HUES48 (cell line): ENCODE data around the gene HYDIN.
"Not testable (repeated sequence)": the region's sequence is repeated elsewhere in the genome, so short reads cannot be mapped to it uniquely, and the experiment has no call there.

Experiments
- H3K27ac ChIP-seq: one replicate; pipeline ENCODE4 v1.7.0; 2013; ENCODE audit warnings: low read depth, low read length, inconsistent platforms
- H3K27me3 ChIP-seq: 2 replicates; pipeline ENCODE4 v1.6.1; 2013; ENCODE audit warnings: mild to moderate bottlenecking, low read length; ENCODE audit not compliant: control insufficient read depth, insufficient read depth
- H3K36me3 ChIP-seq: 2 replicates; pipeline ENCODE4 v1.6.1; 2013; ENCODE audit warnings: low read length; ENCODE audit not compliant: control insufficient read depth, insufficient read depth
- H3K4me1 ChIP-seq: 2 replicates; pipeline ENCODE4 v1.6.1; 2013; ENCODE audit warnings: mild to moderate bottlenecking, low read length; ENCODE audit not compliant: control insufficient read depth, insufficient read depth
- H3K4me3 ChIP-seq: 2 replicates; pipeline ENCODE4 v1.5.1; 2013; ENCODE audit warnings: mild to moderate bottlenecking, low read depth, low read length
- H3K9ac ChIP-seq: 2 replicates; pipeline ENCODE4 v1.6.1; 2013; ENCODE audit warnings: mild to moderate bottlenecking, low read depth, low read length, moderate library complexity
- H3K9me3 ChIP-seq: 2 replicates; pipeline ENCODE4 v1.6.1; 2013; ENCODE audit warnings: low read length; ENCODE audit not compliant: control insufficient read depth, insufficient read depth

HYDIN gene

DNA sequence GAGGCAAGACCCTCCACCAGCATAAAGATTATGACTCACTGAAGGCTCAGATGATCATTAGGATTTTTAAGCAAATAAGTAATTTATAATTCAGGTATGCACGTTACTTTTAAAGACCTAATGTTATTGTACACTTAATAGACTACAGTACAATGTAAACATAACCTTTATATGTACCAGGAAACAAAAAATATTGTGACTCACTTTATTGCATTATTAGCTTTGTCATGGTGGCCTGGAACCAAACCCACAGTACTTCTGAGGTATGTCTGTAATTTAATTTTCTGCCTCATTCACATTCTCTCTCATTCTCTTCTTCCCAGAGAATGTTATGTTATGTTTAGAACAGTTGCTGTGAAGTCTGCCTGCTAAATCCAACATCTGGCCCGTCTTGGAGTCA lies 407.8 kb downstream of the HYDIN start:
- H3K27me3 ChIP-seq, H3K9me3 ChIP-seq, H3K36me3 ChIP-seq, H3K9ac ChIP-seq, H3K4me3 ChIP-seq, H3K4me1 ChIP-seq, H3K27ac ChIP-seq: not testable (repeated sequence)

- H3K36me3 ChIP-seq, H3K27me3 ChIP-seq, H3K9ac ChIP-seq: not testable (repeated sequence)
Observed at GRCh38 chr16:70818088-70818487, 412.4 kb downstream of the HYDIN start.

GRCh38 chr16:70809392-70810060 lies 421.0 kb downstream of the HYDIN start:
- Histone ChIP-seq H3K27me3 (peaks cover 9% of the 10 kb centered on the region), H3K27ac (no peak overlapping the region), H3K4me3 (no peak overlapping the region), H3K4me1 (no peaks in the 10 kb centered on the region), H3K36me3 (no peaks in the 10 kb centered on the region), H3K9ac (no peak overlapping the region), H3K9me3 (no peaks in the 10 kb centered on the region)

More at GRCh38 chr16:70818088-70818487, 412.4 kb downstream of the HYDIN start:
- not testable (repeated sequence) for H3K27ac ChIP-seq, H3K4me1 ChIP-seq, H3K4me3 ChIP-seq, H3K9me3 ChIP-seq

- Histone ChIP-seq H3K4me3 (no peak overlapping the region), H3K9me3 (no peaks in the 10 kb centered on the region), H3K27ac (no peak overlapping the region), H3K27me3 (peaks cover 9% of the 10 kb centered on the region), H3K9ac (no peak overlapping the region), H3K36me3 (no peaks in the 10 kb centered on the region), H3K4me1 (no peaks in the 10 kb centered on the region)
Observed at GRCh38 chr16:70808371-70808770, 422.2 kb downstream of the HYDIN start.

GRCh38 chr16:70805787-70806186 lies 424.7 kb downstream of the HYDIN start:
- Histone ChIP-seq H3K4me3 (no peak overlapping the region), H3K9ac (no peak overlapping the region), H3K27ac (no peak overlapping the region), H3K9me3 (no peaks in the 10 kb centered on the region), H3K27me3 (peaks cover 17% of the 10 kb centered on the region), H3K36me3 (no peaks in the 10 kb centered on the region), H3K4me1 (peaks cover 5% of the 10 kb centered on the region)

GRCh38 chr16:70805380-70805779 lies 425.1 kb downstream of the HYDIN start:
- peaks cover 5% of the 10 kb centered on the region for H3K4me1 ChIP-seq
- peaks cover 17% of the 10 kb centered on the region for H3K27me3 ChIP-seq
- H3K9me3 ChIP-seq = no peaks in the 10 kb centered on the region
- no peaks in the 10 kb centered on the region for H3K36me3 ChIP-seq
- no peak overlapping the region for H3K9ac ChIP-seq
- H3K27ac ChIP-seq = no peak overlapping the region
- no peak overlapping the region for H3K4me3 ChIP-seq

GRCh38 chr16:70804734-70805169 lies 425.8 kb downstream of the HYDIN start:
- peaks cover 8% of the 10 kb centered on the region for H3K4me1 ChIP-seq
- no peak overlapping the region for H3K9ac ChIP-seq
- H3K4me3 ChIP-seq = no peak overlapping the region
- H3K27me3 ChIP-seq = peaks cover 17% of the 10 kb centered on the region
- H3K27ac ChIP-seq = no peak overlapping the region
- H3K9me3 ChIP-seq = no peaks in the 10 kb centered on the region
- H3K36me3 ChIP-seq = no peaks in the 10 kb centered on the region

DNA sequence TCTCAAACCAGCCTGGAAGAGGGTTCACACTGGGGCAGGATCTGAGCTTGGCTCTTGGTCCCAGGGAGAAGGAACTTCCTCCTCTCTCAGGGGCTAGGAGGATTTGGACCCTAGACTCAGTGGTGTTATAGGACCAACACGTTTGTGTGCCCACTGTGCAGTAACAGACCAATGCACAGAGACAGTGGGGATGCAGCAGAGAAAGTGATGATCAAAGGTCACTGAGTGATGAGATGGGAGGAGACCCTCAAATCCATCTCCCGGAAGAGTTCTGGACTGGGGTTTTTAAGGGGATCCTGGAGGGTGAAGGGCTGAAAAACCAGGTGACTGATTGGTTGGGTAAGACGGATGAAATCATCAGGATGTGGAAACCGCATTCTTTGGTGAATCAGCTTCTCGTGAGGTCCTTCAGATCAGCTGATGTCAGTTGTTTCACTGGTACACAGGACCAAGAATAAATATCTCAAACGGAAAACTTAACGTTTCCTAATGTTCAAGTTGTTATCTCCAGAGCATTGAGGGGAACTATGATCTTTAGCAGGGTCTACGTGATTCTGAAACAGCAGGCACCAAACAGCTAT lies 426.3 kb downstream of the HYDIN start:
- H3K4me3 ChIP-seq = no peak overlapping the region
- no peak overlapping the region for H3K27ac ChIP-seq
- peaks cover 17% of the 10 kb centered on the region for H3K27me3 ChIP-seq
- H3K36me3 ChIP-seq = no peaks in the 10 kb centered on the region
- peaks cover 12% of the 10 kb centered on the region for H3K4me1 ChIP-seq
- H3K9ac ChIP-seq = no peak overlapping the region
- no peaks in the 10 kb centered on the region for H3K9me3 ChIP-seq

GRCh38 chr16:70803319-70803718 lies 427.2 kb downstream of the HYDIN start:
- H3K4me1 ChIP-seq = peaks cover 12% of the 10 kb centered on the region
- no peak overlapping the region for H3K27ac ChIP-seq
- peaks cover 8% of the 10 kb centered on the region for H3K36me3 ChIP-seq
- peaks cover 17% of the 10 kb centered on the region for H3K27me3 ChIP-seq
- H3K9ac ChIP-seq = no peak overlapping the region
- no peak overlapping the region for H3K4me3 ChIP-seq
- no peaks in the 10 kb centered on the region for H3K9me3 ChIP-seq

- H3K27ac ChIP-seq = no peak overlapping the region
- no peaks in the 10 kb centered on the region for H3K9me3 ChIP-seq
- H3K27me3 ChIP-seq = peaks cover 8% of the 10 kb centered on the region
- peaks cover 16% of the 10 kb centered on the region for H3K36me3 ChIP-seq
- H3K9ac ChIP-seq = no peak overlapping the region
- peak overlapping the region; percentile 95 for H3K4me3 ChIP-seq
- H3K4me1 ChIP-seq = peaks cover 12% of the 10 kb centered on the region
Observed at GRCh38 chr16:70801611-70802010, 428.9 kb downstream of the HYDIN start.

DNA sequence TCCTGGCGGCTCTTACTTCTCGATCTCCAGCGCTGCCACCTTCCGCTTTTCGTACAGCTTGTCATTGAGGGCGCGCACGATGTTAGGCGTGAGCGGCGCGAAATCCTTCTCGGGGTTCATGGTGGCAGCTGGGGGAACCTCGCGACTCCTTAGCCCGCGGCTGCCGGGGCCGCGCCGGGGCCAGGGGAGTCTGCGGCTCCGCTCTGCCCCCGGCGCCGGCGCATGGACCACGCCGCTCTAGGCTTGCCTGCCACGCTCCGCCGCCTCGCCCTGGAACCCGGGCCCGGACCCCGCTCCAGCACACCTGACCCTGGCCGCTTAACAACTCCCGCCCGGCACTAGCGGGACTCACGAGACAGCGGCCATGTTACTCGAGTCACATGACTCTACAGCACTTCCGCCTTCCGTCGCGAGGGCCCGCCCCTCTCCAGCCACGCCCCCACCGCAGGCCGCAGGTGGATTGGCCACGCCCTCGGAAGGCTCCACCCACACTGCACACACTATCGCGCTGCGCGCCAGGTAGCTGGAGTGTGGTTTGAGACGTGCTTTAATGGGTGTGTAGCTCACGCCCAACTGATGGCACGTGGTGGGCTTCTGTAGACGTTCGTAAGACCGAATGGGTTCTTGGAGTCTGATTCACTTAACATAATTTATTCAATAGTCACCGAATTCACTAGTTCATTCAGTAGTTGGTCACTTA lies 429.6 kb downstream of the HYDIN start, which contains the start of gene VAC14:
Gene VAC14, minus strand, starts transcription at position 378 of the 700 bp plus-strand sequence. Its CDS starts 258 bp downstream, at position 120.
- peak within 1 kb of the TSS; percentile 74 for H3K27ac ChIP-seq
- peak within 1 kb of the TSS; percentile 89 for H3K9ac ChIP-seq
- peaks cover 12% of the 10 kb centered on the region for H3K4me1 ChIP-seq
- H3K27me3 ChIP-seq = peaks cover 8% of the 10 kb centered on the region
- no peaks in the 10 kb centered on the region for H3K9me3 ChIP-seq
- H3K4me3 ChIP-seq = peak within 1 kb of the TSS; percentile 95
- H3K36me3 ChIP-seq = peaks cover 16% of the 10 kb centered on the region
